Esophagus squamous epithelium (tissue), 5 donors: ENCODE measurements around the gene PTK6. TPM values are rescaled to one million over a fixed set of nuclear protein-coding genes. Genes with fewer than 3 reads are reported as not detected.

Experiments
- DNase-seq: peaks from one replicate; lab custom pipeline; 2025; lab: John Stamatoyannopoulos, UW
- H3K27ac ChIP-seq, 4 donors: fragments of 200-600 bp; sonication (generic); one replicate each; pipeline ENCODE4 v1.5.1; 2016 to 2019; ENCODE audit warnings: mild to moderate bottlenecking in 1 of 4
- H3K27me3 ChIP-seq, 4 donors: fragments of 200-600 bp; sonication (generic); 1 replicate in 3 of 4; 2 replicates in 1 of 4; pipeline versions ENCODE4 v1.5.1 to v1.6.0; 2017 to 2021; ENCODE audit warnings: antibody characterized with exemption in 1 of 4
- H3K36me3 ChIP-seq, 3 donors: fragments of 200-600 bp; sonication (generic); one replicate each; pipeline ENCODE4 v1.5.1; 2016 to 2019
- H3K4me1 ChIP-seq, 3 donors: fragments of 200-600 bp; sonication (generic); one replicate each; pipeline ENCODE4 v1.5.1; 2017 to 2019
- H3K4me3 ChIP-seq, 4 donors: fragments of 200-600 bp; sonication (generic); 1 replicate in 3 of 4; 2 replicates in 1 of 4; pipeline ENCODE4 v1.5.1; 2016 to 2019; ENCODE audit warnings: mild to moderate bottlenecking in 2 of 4, moderate library complexity in 1 of 4
- H3K9me3 ChIP-seq, 3 donors: fragments of 200-600 bp; sonication (generic); one replicate each; pipeline ENCODE4 v1.5.1; 2016 to 2019
- CTCF ChIP-seq, 6 experiments: fragments of 450-650 bp in 4 of 6; fragments of 200-600 bp in 2 of 6; sonication (generic) in 2 of 6; IDR thresholded peaks; one replicate each; pipeline ENCODE4 v1.5.1; 2016 to 2019; ENCODE audit warnings: antibody characterized with exemption in 6 of 6, mild to moderate bottlenecking in 4 of 6, moderate library complexity in 4 of 6
- POLR2A ChIP-seq, 4 donors: fragments of 450-650 bp; IDR thresholded peaks; one replicate each; pipeline ENCODE4 v1.6.1; 2017; ENCODE audit warnings: antibody characterized with exemption in 4 of 4, mild to moderate bottlenecking in 4 of 4, moderate library complexity in 3 of 4
- WGBS, 2 donors: methylation state at CpG; one replicate each; pipeline ENCODE4 v1.1.5; 2018; 5-methylcytosine and 5-hydroxymethylcytosine counted together
- intact Hi-C: fragments of 100-400 bp; cut with DNase I; formaldehyde crosslinking; loops from one replicate; pipeline ENCODE4 v1.15.0; 2022
- total RNA-seq, 4 donors: library from RNA; depleted of rRNA; stranded (reverse); fragments of >200 nt; gene quantifications; one replicate each; pipeline ENCODE4 v1.1.0, GENCODE V29; 2016
- donor health status: DM: yes; HTN: yes; CAD: no.

Gene PTK6
- total RNA-seq, 4 donors from 2014 or later, result 40.8 to 133 (median 49.7) TPM

GRCh38 chr20:63522091-63522868 is 14.9 kb downstream of the PTK6 start:
- Histone ChIP-seq H3K27ac (peak overlapping the region; percentile 67 to 100 (median 90)), H3K9me3 (no peaks in the 10 kb centered on the region), H3K27me3 (no peaks in the 10 kb centered on the region), H3K4me3 (peak overlapping the region; percentile 61 to 95 (median 84)), H3K4me1 (peaks cover 22 to 69% (median 27%) of the 10 kb centered on the region in 3 donors), H3K36me3 (peaks cover 6 to 44% (median 7%) of the 10 kb centered on the region in 3 donors)
- intact Hi-C loops, result no loop called here
- DNase-seq, result no peak
- TF ChIP-seq CTCF (IDR thresholded peaks at IDR 0.05) (no peak), POLR2A (IDR thresholded peaks at IDR 0.05) (no peak)
- WGBS, 2 donors, result 27 to 66% methylated on average over 5 to 7 of the region's 13 CpGs

GRCh38 chr20:63521602-63522001 is 15.6 kb downstream of the PTK6 start:
- Histone ChIP-seq H3K27me3 (no peaks in the 10 kb centered on the region), H3K4me1 (peaks cover 22 to 69% (median 27%) of the 10 kb centered on the region in 3 donors), H3K9me3 (no peaks in the 10 kb centered on the region), H3K36me3 (peaks cover 6 to 45% (median 7%) of the 10 kb centered on the region in 3 donors), H3K4me3 (peak overlapping the region; percentile 61 to 95 (median 84)), H3K27ac (peak overlapping the region; percentile 85 to 100 (median 96))
- no peak for TF ChIP-seq CTCF (IDR thresholded peaks at IDR 0.05)
- no peak for TF ChIP-seq POLR2A (IDR thresholded peaks at IDR 0.05)
- no peak for DNase-seq
- intact Hi-C loops, result no loop called here
- no CpG with 5 or more reads among the region's 23 CpGs for WGBS, 2 donors

- TF ChIP-seq CTCF (IDR thresholded peaks at IDR 0.05) (no peak), POLR2A (IDR thresholded peaks at IDR 0.05) (no peak)
- intact Hi-C loops, result no loop called here
- Histone ChIP-seq H3K36me3 (peaks cover 6 to 45% (median 7%) of the 10 kb centered on the region in 3 donors), H3K4me3 (peak overlapping the region; percentile 61 to 95 (median 84)), H3K27ac (peak overlapping the region; percentile 85 to 100 (median 96)), H3K9me3 (no peaks in the 10 kb centered on the region), H3K27me3 (no peaks in the 10 kb centered on the region), H3K4me1 (peaks cover 22 to 65% (median 27%) of the 10 kb centered on the region in 3 donors)
- DNase-seq, result no peak
- 0% methylated on average over 1 to 7 of the region's 68 CpGs for WGBS, 2 donors
These were observed 16.1 kb downstream of the PTK6 start for GRCh38 chr20:63520934-63521601.

GRCh38 chr20:63520504-63520933 is 16.7 kb downstream of the PTK6 start, which contains the start of gene PPDPF:
Gene PPDPF (plus strand): TSS chr20:63520765. CDS start chr20:63521309, 544 bp downstream.
- DNase-seq, result no peak
- no CpG with 5 or more reads among the region's 64 CpGs for WGBS, 2 donors
- peak within 1 kb of the TSS; percentile 85 to 100 (median 96) for H3K27ac ChIP-seq
- H3K4me3 ChIP-seq, result peak within 1 kb of the TSS; percentile 61 to 95 (median 84)
- peaks cover 22 to 60% (median 27%) of the 10 kb centered on the region in 3 donors for H3K4me1 ChIP-seq
- H3K9me3 ChIP-seq, result no peaks in the 10 kb centered on the region
- TF ChIP-seq CTCF (IDR thresholded peaks at IDR 0.05) (no peak), POLR2A (IDR thresholded peaks at IDR 0.05) (peak in 3 of 4 donors; percentile 26 to 96 (median 93))
- no peaks in the 10 kb centered on the region for H3K27me3 ChIP-seq
- intact Hi-C loops, result no loop called here
- H3K36me3 ChIP-seq, result peaks cover 6 to 45% (median 7%) of the 10 kb centered on the region in 3 donors
